PC-3 (cell line): ENCODE data around the gene TRIP11. TPM values are rescaled to one million over a fixed set of nuclear protein-coding genes. Genes with fewer than 3 reads are reported as not detected.
"Not testable (repeated sequence)": the region's sequence is repeated elsewhere in the genome, so short reads cannot be mapped to it uniquely, and the experiment has no call there.

Source experiments
- ATAC-seq: fragments of 200-7000 bp; cut with Tn5 transposase; 2 replicates; pipeline ENCODE4 v1.9.1; 2020; ENCODE audit warnings: mild to moderate bottlenecking, moderate library complexity
- BruUV-seq: library from RNA; stranded (reverse); fragments of 400-500 nt; replicated peaks from 2 replicates; lab custom pipeline; 2021; lab: Mats Ljungman, UMichigan
- CTCF ChIA-PET: fragments of 300-600 bp; sonication (Branson Sonifier 250); formaldehyde crosslinking; loops from one replicate; lab custom pipeline; 2022; ENCODE audit warnings: antibody characterized with exemption; lab: Charles Lee
- POLR2A ChIA-PET: fragments of 300-600 bp; sonication (Branson Sonifier 250); formaldehyde crosslinking; loops from one replicate; lab custom pipeline; 2022; ENCODE audit warnings: antibody characterized with exemption; ENCODE audit not compliant: unreplicated experiment; lab: Charles Lee
- DNase-seq: peaks from one replicate; pipeline ENCODE4 v3.0.0-alpha.2; 2015
- H2AFZ ChIP-seq: fragments of 300-600 bp; sonication (generic); 2 replicates; pipeline ENCODE4 v1.6.0; 2016; ENCODE audit warnings: antibody characterized with exemption, low read length
- H3F3A ChIP-seq: fragments of 300-600 bp; sonication (generic); one replicate; pipeline ENCODE4 v1.6.0; 2017; ENCODE audit warnings: antibody characterized with exemption, low read length, control low read depth, mild to moderate bottlenecking; ENCODE audit not compliant: unreplicated experiment
- H3K27ac ChIP-seq: fragments of 300-600 bp; sonication (generic); 2 replicates; pipeline ENCODE4 v1.5.1; 2016; ENCODE audit warnings: mild to moderate bottlenecking, low read length
- H3K27me3 ChIP-seq: fragments of 300-600 bp; sonication (generic); 2 replicates; pipeline ENCODE4 v1.6.1; 2016; ENCODE audit warnings: low read length, mixed read lengths
- H3K36me3 ChIP-seq: fragments of 300-600 bp; sonication (generic); 2 replicates; pipeline ENCODE4 v1.6.1; 2016; ENCODE audit warnings: low read depth, mixed run types, low read length, mixed read lengths
- H3K4me1 ChIP-seq: fragments of 300-600 bp; sonication (generic); 2 replicates; pipeline ENCODE4 v1.5.1; 2016; ENCODE audit warnings: low read length; ENCODE audit not compliant: insufficient read depth
- H3K4me2 ChIP-seq: fragments of 300-600 bp; sonication (generic); 2 replicates; pipeline ENCODE4 v1.6.0; 2016; ENCODE audit warnings: low read length
- H3K4me3 ChIP-seq: fragments of 300-600 bp; sonication (generic); 2 replicates; pipeline ENCODE4 v1.5.1; 2016; ENCODE audit warnings: mild to moderate bottlenecking, low read length, mixed read lengths
- H3K79me2 ChIP-seq: fragments of 300-600 bp; sonication (generic); 2 replicates; pipeline ENCODE4 v1.6.1; 2017; ENCODE audit warnings: low read length, mixed read lengths
- H3K9ac ChIP-seq: fragments of 300-600 bp; sonication (generic); 2 replicates; pipeline ENCODE4 v1.6.0; 2016; ENCODE audit warnings: mild to moderate bottlenecking, low read length
- H3K9me2 ChIP-seq: fragments of 300-600 bp; sonication (generic); replicated peaks from 2 replicates; pipeline ENCODE4 v1.6.1; 2016; ENCODE audit warnings: mixed run types, low read length, mixed read lengths
- H3K9me3 ChIP-seq: fragments of 300-600 bp; sonication (generic); 2 replicates; pipeline ENCODE4 v1.6.1; 2016; ENCODE audit warnings: low read length, mixed read lengths
- H4K20me1 ChIP-seq: fragments of 300-600 bp; sonication (generic); 2 replicates; pipeline ENCODE4 v1.6.1; 2016; ENCODE audit warnings: low read length, mixed read lengths
- CTCF ChIP-seq: fragments of 300-600 bp; sonication (generic); conservative IDR thresholded peaks from 2 replicates; pipeline ENCODE4 v1.5.1; 2017; ENCODE audit warnings: antibody characterized with exemption, low read depth, mild to moderate bottlenecking, low read length
- EZH2 ChIP-seq: fragments of 300-600 bp; sonication (generic); IDR thresholded peaks from one replicate; pipeline ENCODE4 v1.6.1; 2017; ENCODE audit warnings: antibody characterized with exemption, mild to moderate bottlenecking, low read length; ENCODE audit not compliant: unreplicated experiment
- EZH2phosphoT487 ChIP-seq: fragments of 300-600 bp; sonication (generic); IDR thresholded peaks from 2 replicates; pipeline ENCODE4 v1.6.1; 2018; ENCODE audit warnings: mild to moderate bottlenecking, antibody characterized with exemption, low read length, borderline replicate concordance
- intact Hi-C: fragments of 100-400 bp; cut with micrococcal nuclease; formaldehyde crosslinking; loops from 2 replicates; pipeline ENCODE4 v1.9.0; 2023
- total RNA-seq: library from RNA; depleted of rRNA; stranded (reverse); fragments of >200 nt; gene quantifications from 2 replicates; pipeline ENCODE4 v1.2.3, GENCODE V29; 2014

The TRIP11 gene
- total RNA-seq, 1 experiment from 2014 or later: 14.3 TPM

GRCh38 chr14:92045904-92046303 lies 6.0 kb upstream of the TRIP11 start:
- H3K4me2 ChIP-seq, DNase-seq, intact Hi-C loops, H3K27me3 ChIP-seq, H4K20me1 ChIP-seq, CTCF ChIA-PET, BruUV-seq, H2AFZ ChIP-seq, H3K27ac ChIP-seq, H3K4me1 ChIP-seq, H3K36me3 ChIP-seq, ATAC-seq, H3K9ac ChIP-seq, H3F3A ChIP-seq, POLR2A ChIA-PET, H3K79me2 ChIP-seq, H3K9me3 ChIP-seq, H3K9me2 ChIP-seq, H3K4me3 ChIP-seq: not testable (repeated sequence)

- CTCF ChIA-PET: interaction anchor here (0.9 kb wide), 1 partner anchor 65 kb away, joined by 6 read pairs; the partner anchor contains the start of gene ATXN3
- POLR2A ChIA-PET, H3K27me3 ChIP-seq, H2AFZ ChIP-seq, H3K27ac ChIP-seq, H3K9me3 ChIP-seq, ATAC-seq, H3K36me3 ChIP-seq, H3K9me2 ChIP-seq, DNase-seq, H3K4me2 ChIP-seq, H3K4me3 ChIP-seq, H4K20me1 ChIP-seq, H3K4me1 ChIP-seq, BruUV-seq, H3F3A ChIP-seq, H3K9ac ChIP-seq: not testable (repeated sequence)
- intact Hi-C loops: loop anchor here (2.0 kb wide), 1 partner anchor 65 kb away; the partner anchor contains the start of gene ATXN3
- peaks cover 37% of the 10 kb centered on the region for H3K79me2 ChIP-seq
Measured at GRCh38 chr14:92041766-92042165, 1.9 kb upstream of the TRIP11 start.

GRCh38 chr14:92041203-92041602 lies 1.3 kb upstream of the TRIP11 start:
- ATAC-seq: no peak
- H3K9me2 ChIP-seq: no peaks in the 10 kb centered on the region
- H3K9me3 ChIP-seq: no peaks in the 10 kb centered on the region
- TF ChIP-seq CTCF (no peak), EZH2phosphoT487 (no peak), EZH2 (no peak)
- H3K9ac ChIP-seq: peak overlapping the region; percentile 96
- CTCF ChIA-PET: no interaction called here
- H3K79me2 ChIP-seq: peaks cover 43% of the 10 kb centered on the region
- peaks cover 14% of the 10 kb centered on the region for H3K4me1 ChIP-seq
- intact Hi-C loops: loop anchor here (2.0 kb wide), 1 partner anchor 66 kb away; the partner anchor contains the start of gene ATXN3
- H4K20me1 ChIP-seq: 0 out of 2 replicates have a peak, but pooled peaks cover 5% of the 10 kb centered on the region
- POLR2A ChIA-PET: no interaction called here
- peak overlapping the region; percentile 92; the same call in 1 of the 2 replicates for H3K4me3 ChIP-seq
- no peaks in the 10 kb centered on the region for H3K27me3 ChIP-seq
- no peak overlapping the region for H3K27ac ChIP-seq
- no TSS peak for BruUV-seq
- no peak overlapping the region; the same call in 1 of the 2 replicates for H2AFZ ChIP-seq
- peak overlapping the region; percentile 92 for H3K4me2 ChIP-seq
- no peak for DNase-seq
- H3F3A ChIP-seq: no peaks in the 10 kb centered on the region
- no peaks in the 10 kb centered on the region for H3K36me3 ChIP-seq
